Activated T-cell treated with anti-CD3 and anti-CD28 coated beads, Interleukin-2, amount 50 U/mL, for 48 hours (primary cell): ENCODE data around the gene APEX2.
"Not testable (repeated sequence)": the region's sequence is repeated elsewhere in the genome, so short reads cannot be mapped to it uniquely, and the experiment has no call there.

Experiments
- DNase-seq, 2 experiments: peaks; one replicate each; pipeline ENCODE4 v3.0.0-alpha.2; 2020

Gene APEX2, protein sequence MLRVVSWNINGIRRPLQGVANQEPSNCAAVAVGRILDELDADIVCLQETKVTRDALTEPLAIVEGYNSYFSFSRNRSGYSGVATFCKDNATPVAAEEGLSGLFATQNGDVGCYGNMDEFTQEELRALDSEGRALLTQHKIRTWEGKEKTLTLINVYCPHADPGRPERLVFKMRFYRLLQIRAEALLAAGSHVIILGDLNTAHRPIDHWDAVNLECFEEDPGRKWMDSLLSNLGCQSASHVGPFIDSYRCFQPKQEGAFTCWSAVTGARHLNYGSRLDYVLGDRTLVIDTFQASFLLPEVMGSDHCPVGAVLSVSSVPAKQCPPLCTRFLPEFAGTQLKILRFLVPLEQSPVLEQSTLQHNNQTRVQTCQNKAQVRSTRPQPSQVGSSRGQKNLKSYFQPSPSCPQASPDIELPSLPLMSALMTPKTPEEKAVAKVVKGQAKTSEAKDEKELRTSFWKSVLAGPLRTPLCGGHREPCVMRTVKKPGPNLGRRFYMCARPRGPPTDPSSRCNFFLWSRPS

DNA sequence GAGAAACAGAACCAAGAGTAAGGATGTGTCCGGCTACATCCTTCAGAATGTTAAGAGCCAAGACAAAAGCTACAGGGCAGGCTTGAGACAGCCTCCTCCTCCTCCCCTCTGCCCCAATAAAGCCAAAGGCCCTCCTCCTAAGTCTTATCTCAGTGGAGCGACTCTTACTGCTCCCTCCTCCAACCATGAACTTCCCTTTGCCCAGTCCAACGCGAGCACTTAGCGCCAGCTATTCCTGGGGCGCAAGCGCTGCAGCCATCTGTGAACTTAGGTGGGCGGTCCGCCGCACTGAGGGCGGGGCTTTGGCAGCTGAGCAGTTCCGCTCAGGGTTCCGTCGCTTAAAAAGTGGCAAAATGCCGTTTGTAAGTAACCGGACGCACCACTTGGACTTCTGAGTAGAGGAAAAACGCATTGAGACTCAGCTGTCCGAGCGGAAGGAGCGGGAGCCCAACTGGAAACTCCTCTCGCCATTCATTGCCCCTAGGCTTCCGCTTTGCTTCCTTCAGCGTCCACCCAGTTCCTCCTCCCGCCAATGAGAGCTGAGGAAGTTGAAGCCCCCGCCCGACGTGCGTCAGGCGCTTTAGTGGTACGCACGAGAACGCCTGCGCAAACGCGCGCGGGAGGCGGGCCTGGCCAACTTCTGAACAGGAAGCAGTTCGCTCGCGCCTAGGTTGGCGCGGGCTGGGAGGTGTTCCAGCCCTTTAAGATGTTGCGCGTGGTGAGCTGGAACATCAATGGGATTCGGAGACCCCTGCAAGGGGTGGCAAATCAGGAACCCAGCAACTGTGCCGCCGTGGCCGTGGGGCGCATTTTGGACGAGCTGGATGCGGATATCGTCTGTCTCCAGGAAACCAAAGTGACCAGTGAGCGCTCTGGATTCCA lies at the start of gene APEX2:
Gene APEX2, plus strand, starts transcription at position 647 of the 882 bp plus-strand sequence. Its CDS starts 60 bp downstream, at position 707.
- DNase-seq: peak; percentile 84 to 88

GRCh38 chrX:54950730-54951375 lies 49.3 kb upstream of the APEX2 start:
- DNase-seq: no peak

GRCh38 chrX:54961750-54962149 lies 38.4 kb upstream of the APEX2 start:
- no peak for DNase-seq

DNA sequence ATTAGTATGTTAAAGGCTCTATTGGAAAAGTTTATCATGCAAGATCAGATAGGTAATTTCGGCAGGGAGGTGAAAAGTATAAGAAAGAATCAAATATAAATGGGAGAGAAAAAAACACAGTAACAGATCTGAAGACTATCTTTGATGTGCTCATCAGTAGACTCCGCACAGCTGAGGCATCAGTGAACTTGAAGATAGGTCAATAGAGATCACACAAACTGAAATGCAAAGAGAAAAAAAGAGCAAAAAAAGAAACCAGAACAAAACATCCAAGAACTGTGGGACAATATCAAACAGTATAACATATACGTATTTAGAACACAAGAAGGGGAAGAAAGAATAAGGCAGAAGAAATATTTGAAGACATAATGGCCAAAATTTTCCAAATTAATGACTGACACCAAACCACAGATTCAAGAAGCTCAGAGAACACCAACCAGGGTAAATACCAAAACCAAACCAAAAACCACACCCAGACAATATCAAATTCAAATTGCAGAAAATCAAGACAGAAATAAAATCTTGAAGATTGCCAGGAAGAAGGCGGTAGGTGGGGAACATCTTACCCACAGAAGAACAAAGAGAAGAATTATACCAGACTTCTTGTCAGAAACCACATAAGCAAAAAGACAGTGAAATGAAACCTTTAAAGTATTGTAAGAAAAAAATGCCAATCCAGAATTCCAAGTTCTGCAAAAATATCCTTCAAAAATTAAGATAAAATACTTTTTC lies 35.2 kb upstream of the APEX2 start:
- no peak for DNase-seq

DNA sequence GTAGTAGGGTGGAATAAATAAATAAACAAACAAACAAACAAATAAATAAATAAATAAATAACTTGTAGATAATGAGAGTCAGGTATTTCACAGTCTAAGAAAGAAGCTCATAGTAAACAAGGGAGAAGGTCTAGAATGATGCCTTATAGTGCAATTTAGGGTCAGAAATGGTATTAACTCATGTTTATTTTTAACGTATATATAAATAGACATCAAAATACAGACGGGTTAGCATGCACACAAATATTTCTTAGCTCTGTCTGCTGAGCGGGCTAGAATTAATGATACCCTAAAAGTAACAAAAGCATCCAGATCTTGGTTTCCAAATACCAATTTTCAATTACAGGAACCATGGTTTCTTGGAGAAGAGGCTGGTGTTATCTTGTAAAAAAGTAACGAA lies 22.8 kb upstream of the APEX2 start:
- no peak for DNase-seq

DNA sequence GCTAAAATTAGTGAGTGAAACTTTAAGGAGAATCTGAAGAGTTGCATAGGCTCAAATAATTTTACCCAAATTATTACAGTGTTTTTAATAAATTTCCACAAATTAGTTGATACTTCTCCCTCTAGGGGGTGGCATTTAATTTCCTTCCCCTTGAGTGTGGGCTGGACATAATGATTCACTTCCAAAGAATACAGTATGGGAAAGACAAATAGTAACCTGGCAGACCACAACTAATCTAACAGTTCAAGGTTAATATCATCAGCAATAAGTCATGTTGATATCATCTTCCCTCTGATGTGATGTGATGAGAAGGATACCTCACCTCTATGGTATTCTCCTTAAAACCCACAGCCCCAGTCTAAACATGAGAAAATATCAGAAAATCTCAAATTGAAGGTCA lies 21.7 kb upstream of the APEX2 start:
- no peak for DNase-seq

GRCh38 chrX:54979432-54979831 lies 20.7 kb upstream of the APEX2 start:
- DNase-seq: no peak

- no peak for DNase-seq
Measured at GRCh38 chrX:54980334-54980733, 19.8 kb upstream of the APEX2 start.

DNA sequence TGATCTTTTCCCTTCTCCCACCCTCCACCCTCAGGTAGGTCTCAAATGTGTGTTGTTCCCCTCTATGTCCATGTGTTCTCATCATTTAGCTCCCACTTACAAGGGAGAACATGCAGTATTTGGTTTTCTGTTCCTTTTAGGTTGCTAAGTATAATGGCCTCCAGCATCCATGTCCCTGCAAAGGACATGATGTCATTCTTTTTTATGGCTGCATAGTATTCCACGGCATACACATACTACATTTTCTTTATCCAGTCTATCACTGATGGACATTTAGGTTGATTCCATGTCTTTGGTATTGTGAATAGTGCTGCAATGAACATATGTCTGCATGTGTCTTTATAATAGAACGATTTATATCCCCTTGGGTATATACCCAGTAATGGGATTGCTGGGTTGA lies 16.9 kb upstream of the APEX2 start:
- not testable (repeated sequence) for DNase-seq

GRCh38 chrX:54991706-54992105 lies 8.5 kb upstream of the APEX2 start:
- no peak for DNase-seq

DNA sequence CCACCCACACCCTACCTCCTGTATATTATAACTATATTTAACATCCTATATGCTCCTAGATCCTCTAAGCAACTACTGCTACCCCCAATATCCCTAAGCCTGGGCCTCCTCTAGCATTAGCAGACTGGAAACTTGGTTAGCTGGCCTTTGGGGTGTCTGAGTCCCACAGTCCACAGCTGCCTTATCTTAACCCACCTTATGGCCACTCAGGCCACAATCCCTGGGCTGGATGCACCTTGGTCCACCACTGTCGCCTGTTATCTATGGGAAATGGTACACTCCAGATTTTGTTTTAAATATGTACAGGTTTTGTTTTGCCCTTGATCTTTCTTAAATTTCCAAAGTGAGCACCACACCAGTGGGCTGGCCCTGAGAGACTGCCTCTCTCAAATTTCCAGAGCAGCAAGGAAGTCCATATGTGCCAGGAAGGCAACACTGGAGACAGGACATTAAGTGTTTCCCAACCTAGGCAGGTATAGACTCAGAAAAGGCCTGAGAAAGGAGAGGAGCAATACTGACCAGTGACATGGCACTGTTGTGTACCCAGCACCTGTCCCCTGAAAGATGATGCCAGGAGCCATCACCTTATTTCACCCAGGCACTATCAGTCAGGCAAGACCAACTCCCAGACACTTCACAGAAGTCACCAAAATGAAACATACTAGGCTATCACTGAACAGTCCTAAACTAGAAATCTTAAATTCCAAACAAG lies 7.1 kb upstream of the APEX2 start:
- DNase-seq: no peak

- no peak for DNase-seq
Measured at GRCh38 chrX:54994099-54994498, 6.1 kb upstream of the APEX2 start, which contains the start of gene PFKFB1. TSS of gene PFKFB1 (minus strand) at chrX:54994188. CDS start at chrX:54994007, 181 bp downstream.

DNA sequence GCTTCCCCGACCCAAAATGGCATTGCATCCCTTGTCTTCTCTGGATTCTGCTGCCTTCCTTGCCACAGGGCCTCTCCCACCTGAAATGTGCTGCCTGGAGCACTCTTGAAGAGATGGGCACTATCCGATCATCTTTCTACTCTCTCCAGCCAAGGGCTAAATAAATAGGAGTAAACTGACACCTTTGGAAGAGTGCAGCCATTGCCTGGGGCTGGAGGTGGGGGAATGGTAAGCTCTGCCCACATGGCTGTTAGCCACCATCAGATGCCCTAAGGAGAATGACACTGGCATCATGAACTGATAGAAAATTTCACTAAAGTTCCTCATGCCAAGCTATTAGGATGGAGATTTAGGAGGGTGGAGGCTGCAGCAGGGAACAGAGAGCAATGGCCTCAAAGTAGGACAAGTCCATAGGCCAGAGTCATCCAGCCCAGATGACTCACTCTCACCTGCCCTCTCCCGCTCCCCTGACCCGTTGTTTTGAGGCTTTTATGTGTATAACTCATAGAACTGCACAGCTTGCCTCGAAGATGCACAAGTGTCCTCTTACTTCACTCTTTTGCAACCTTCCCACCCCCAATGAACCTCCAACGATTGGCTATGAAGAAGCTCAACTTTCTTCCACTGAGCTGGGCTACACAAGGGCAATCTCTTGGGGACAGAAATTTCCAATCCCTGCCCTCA lies 5.4 kb upstream of the APEX2 start:
- DNase-seq: no peak

- no peak for DNase-seq
Measured at GRCh38 chrX:54995621-54996020, 4.5 kb upstream of the APEX2 start.

- no peak for DNase-seq
Measured at GRCh38 chrX:55004231-55004630, 4.1 kb downstream of the APEX2 start.

DNA sequence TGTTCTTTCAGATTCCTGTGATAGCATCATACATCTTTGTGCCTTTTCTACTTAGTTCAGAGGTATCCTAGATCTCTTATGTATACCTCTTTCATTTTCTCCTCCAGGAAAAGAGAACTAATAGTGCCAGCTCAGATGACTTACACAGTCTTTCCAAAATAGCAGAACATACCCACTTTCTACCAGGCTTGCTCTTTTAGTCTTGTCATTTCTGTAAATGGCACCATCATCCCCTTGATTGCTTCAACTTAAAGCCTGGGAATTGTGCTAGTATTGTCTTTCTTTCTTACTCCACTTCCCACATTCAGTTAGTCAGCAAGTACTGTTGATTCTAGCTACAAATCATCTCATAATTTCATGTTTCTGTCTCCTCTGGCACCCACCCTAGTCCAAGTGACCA lies 5.1 kb downstream of the APEX2 start:
- DNase-seq: no peak

- no peak for DNase-seq
Measured at GRCh38 chrX:55006827-55007621, 6.9 kb downstream of the APEX2 start.

DNA sequence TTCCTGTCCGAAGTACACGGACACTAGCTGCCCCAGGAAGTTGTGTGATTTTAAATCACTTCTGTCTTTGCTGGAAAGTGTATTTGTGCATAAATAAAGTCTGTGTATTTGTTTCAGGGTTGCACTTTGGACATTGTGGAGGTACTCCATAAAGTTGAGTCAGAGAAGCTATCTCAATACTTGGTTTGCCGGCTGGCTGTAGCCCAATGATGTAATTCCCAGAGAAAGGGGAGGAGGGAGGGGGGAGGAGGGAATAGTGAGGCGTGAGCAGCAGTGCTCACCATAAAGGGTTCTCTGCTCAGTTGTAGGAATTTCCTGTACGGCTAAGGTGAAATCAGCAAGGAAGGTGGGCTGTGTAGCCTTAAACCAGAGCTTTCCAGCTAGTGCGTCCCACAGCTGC lies 7.5 kb downstream of the APEX2 start:
- DNase-seq: no peak

DNA sequence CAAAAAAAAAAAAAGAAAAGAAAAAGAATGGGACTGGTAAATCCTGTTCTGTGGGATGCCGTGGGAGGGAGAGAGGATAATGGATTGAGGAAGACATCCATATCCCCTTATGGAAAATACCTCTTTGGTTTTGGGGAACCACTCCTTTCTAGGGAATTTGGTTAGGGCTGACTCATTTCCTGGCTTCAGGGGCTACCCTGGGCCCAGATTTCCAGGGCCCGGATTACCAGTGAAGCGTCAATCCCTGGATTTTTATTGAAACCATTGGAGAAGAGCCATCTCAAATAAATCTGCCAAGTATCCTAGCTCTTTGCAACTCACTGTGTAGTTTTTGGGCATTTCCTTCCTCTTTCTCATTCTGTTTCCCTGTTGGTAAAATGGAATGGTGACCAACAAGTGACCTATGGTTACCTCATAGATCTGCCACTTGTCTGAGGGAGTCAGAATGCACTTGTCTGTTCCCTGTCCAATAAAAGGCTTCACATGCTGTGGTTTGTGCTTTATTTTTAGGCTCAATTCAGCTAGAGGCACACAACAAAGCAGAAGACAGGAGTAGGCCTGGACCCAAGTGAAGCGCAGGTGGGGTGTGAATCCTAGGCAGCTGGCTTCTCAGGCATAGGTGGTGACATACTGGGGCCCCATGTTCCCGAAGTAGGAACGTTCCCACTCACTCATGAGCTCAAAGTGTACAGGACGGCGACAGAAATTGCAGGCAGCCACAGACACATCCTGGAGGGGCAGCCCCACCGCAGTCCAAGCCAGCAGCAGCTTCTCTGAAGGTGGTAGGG lies 8.6 kb downstream of the APEX2 start:
- no peak for DNase-seq
